GM18507 (cell line): ENCODE measurements around the gene IRX4.

Source experiments
- DNase-seq: peaks from one replicate; pipeline ENCODE4 v3.0.0; 2011; ENCODE audit warnings: low read depth; ENCODE audit not compliant: insufficient read length; ENCODE audit errors: extremely low spot score
- FAIRE-seq: peaks from 2 replicates; lab custom pipeline; 2011; peaks lifted over from hg19 to GRCh38; lab: Jason Lieb, UNC

Gene IRX4

DNA sequence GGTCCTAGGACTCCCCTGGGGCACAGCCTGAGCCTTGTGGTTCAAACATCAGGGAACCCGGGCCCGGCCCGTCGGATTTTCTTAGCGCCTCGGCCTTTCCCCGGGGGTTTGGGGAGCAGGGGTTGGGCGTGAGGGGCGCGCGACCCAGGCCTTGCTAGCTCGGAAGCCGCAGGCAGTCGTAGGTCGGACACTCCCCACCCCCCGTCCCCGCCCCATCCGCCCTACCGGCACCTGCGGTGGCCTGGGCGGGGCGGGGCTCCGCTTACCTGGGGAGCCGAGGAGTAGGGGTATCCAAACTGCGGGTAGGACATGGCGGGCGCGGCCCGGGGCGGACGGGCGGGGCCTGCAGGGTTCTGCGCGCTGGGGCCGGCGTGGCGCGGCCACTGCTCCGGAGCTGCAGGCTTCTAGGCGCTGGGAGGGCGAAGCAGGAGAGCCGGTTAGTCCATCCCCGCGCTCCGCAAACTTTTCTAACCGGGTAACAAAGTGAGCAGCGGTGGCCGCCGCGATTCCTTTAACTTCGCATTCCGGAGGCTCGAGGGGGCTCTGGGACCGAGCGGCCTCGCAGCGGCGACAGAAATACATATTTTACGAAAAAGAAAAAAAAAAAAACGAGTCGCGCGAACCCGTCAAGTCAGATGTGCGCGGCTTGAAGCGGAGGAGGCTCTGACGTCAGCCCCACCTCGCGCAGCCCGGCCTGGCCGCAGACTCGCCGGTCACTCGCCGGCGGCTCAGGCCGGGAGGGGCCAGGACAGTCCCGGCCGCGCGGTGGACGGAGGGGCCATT, at the start of gene IRX4:
TSS of gene IRX4 (minus strand) at position 589 of the 783 bp plus-strand sequence. CDS start at position 311, 278 bp downstream.
- no peak for DNase-seq
- no peak for FAIRE-seq

DNA sequence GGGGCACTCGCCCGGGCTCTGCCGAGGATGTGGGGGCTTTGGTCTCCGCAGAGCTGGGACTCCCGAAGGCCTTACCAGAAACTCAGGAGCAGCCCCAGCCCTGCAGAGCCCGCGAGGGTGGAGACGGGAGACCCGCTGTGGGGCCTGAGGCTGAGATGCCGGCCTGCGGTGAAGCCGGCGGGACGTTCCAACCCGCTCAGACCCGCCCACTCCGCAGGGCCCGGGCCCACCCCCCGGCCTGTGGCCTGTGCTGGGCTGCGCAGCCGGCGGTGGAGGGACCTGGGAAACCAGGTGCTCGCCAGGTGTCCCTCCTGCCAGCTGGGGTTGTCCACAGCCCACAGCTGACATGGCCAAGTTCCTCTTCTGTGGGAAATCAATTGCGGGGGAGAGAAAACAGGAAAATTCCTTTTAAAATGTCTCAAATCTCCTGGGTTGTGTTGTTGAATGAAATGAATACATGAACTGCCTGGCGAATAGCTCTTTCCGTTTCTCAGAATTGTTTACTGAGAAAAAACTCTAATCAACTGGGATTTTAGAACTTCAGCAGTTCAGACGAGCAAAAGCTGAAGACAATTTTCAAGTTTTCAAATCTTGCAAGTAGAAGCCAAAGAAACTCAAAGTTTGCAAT, 49.0 kb upstream of the IRX4 start:
- FAIRE-seq (no peak), DNase-seq (no peak)

- FAIRE-seq = no peak
- DNase-seq = no peak
These were observed 48.3 kb upstream of the IRX4 start for GRCh38 chr5:1930880-1931603.

GRCh38 chr5:1930501-1930879, 47.8 kb upstream of the IRX4 start:
- FAIRE-seq = no peak
- DNase-seq = no peak

DNA sequence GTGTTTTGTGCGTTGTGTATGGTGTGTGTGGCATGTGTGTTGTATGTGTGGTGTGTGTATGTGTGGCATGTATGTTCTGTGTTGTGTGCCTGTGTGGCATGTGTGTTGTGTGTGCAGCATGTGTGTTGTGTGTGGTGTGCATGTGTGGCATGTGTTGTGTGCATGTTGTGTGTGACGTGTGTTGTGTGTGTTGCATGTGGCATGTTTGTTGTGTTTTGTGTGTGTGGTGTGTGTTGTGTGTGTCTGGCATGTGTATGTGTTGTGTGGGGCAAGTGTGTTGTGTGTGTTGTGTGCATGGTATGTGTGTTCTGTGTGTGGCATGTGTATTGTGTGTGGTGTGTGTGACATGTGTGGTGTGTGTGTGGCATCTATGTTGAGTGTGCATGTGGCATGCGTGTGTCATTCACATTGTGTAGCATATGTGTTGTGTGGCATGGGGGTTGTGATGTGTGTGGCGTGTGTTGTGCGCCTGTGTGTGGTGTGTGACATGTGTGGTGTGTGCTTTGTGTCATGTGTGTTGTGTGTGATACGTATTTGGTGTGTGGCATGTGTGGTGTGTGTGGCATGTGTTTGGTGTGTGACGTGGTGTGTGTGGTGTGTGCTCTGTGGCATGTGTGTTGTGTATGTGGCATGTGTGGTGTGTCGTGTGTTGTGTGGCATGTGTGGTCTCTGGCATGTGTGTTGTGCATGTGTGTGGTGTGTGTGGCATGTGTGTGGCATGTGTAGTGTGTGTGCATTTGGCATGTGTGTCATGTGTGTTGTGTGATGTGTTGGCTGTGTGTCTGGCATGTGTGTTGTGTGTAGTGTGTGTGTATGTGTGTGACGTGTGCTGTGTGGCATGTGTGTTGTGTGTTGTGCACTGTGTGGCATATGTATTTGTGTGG, 46.6 kb upstream of the IRX4 start:
- FAIRE-seq (no peak), DNase-seq (no peak)

DNA sequence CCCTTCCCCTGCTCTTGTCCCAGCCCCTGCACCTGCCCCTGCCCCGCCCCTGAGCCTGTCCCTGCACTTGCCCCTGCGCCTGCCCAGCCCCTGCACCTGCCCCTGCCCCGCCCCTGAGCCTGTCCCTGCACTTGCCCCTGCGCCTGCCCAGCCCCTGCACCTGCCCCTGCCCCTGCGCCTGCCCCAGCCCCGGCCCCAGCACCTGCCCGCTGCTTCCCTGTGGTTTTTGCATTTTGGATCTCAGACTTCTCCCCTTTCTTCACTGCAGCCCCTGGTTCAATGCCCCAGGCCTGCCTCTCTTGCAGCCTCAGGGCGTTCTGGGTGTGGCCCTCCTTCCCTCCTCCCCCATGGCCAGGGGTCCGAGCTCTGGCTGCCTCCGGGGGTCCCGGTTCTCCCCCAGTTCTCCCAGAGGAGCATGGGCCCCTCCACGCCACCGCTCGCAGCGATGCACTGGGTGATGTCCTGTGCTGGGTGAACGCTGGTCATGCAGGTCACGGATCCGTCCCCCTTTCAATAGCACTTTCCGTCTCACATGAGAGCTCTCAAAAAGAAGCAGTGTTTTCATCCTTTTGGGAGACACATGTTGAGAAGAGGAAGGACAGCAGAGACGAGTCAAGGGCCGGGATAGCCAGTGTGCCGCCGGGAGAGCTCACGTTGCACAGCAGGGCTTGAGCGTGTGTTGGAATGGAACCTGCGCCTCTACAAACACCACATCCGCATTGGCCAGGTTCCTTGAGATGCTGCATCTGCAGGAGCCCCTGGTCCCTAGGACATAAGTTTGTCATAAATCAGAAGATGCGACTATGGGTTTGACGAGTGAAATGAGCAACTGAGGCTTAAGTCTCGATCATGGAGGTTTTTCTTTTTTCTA, 44.0 kb upstream of the IRX4 start:
- DNase-seq = no peak
- no peak for FAIRE-seq

- no peak for FAIRE-seq
- no peak for DNase-seq
These were observed 43.3 kb upstream of the IRX4 start for GRCh38 chr5:1926071-1926440.

DNA sequence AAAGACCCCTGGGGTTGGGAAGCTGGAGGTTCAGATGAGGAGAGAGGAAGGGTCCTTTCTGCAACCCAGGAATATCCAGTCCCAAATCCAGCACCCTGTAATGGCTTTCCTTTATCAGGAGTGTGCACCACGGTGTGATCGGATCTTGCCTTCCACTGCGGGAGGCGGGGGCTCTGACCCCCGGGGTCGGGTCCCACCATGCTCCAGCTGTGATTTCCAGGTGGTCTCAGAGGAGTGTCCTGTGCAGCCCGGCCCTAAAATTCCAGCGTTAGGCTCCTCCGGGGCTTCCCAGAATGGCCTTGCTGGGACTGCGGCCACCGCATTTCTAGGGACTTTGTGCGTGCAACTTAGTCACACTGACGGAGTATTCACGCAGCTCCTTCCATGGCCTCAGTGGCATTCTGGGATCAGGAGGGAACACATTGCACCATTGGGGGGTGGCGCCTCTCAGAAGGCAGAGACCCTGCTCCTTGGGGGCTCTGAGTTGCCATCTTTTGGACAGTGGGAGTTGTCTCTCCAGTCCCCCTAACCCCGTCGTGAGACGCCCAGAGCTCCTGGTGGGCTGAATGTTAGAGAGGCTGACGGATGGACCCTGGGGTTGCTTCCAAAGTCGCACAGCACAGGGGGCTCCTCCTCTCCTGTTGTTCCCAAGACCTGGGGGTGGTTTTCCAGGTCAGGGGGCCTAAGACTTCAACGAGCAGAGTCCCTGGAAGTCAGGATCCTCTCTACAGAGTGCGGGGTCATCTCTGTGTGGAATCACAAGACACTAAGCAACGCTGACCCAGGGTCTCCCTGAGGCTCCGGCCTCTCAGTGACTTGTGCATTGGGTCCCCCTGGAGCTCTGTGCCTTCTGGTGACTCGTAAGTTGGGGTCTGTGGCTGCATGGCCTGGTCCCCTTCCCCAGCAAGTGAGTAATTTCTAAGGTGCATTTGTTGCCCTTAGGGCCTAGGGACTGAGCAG, 42.7 kb upstream of the IRX4 start:
- no peak for FAIRE-seq

DNA sequence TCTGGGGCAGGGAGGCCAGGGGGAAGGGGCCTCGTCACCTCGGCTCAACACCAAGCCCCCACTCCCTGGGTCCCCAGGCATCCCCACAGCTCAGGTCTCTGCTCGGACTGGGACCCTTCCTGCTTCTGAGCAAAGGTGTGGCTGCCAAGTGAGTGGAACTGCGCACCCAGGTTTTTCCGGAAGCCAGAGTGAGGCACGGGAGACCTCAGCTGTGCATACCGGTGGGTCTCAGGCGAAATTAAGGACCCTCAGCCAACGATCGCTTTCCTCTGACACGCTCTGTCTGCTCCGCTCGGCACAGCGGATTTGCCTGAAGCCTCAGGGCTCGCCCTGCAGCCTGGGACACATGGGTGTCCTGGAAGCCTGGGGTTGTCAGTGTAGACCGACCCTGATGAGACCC, 41.0 kb upstream of the IRX4 start:
- DNase-seq (no peak), FAIRE-seq (no peak)

More for the DNA sequence above, 42.7 kb upstream of the IRX4 start:
- no peak for DNase-seq

DNA sequence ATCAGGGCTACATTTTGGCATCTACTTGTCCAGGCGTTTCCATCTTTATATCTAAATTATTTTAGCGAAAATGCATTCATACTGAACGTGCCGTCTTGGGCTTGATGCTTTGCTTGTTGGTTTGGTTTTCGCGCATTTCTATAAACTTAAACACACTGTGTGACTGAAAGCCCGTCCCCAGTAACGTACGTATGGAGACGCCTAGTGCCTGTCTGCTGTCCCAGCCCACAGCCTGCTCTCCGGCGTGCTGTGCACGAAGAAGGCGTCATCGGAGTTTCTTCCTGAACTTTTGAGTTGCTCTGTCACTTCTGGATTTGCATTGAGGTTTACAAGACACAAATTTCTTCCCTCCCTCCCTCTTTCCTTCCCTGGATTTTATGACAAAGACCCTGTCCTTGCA, 40.6 kb upstream of the IRX4 start:
- DNase-seq (no peak), FAIRE-seq (no peak)

- FAIRE-seq = no peak
These were observed 39.0 kb upstream of the IRX4 start for GRCh38 chr5:1921711-1922110.

GRCh38 chr5:1919750-1920149, 37.0 kb upstream of the IRX4 start:
- DNase-seq = no peak

More at GRCh38 chr5:1921711-1922110, 39.0 kb upstream of the IRX4 start:
- DNase-seq = no peak

GRCh38 chr5:1919209-1919566, 36.5 kb upstream of the IRX4 start:
- FAIRE-seq = no peak
- no peak for DNase-seq

More at GRCh38 chr5:1919750-1920149, 37.0 kb upstream of the IRX4 start:
- FAIRE-seq = no peak

- DNase-seq = no peak
- FAIRE-seq = no peak
These were observed 35.9 kb upstream of the IRX4 start for GRCh38 chr5:1918488-1919208.

DNA sequence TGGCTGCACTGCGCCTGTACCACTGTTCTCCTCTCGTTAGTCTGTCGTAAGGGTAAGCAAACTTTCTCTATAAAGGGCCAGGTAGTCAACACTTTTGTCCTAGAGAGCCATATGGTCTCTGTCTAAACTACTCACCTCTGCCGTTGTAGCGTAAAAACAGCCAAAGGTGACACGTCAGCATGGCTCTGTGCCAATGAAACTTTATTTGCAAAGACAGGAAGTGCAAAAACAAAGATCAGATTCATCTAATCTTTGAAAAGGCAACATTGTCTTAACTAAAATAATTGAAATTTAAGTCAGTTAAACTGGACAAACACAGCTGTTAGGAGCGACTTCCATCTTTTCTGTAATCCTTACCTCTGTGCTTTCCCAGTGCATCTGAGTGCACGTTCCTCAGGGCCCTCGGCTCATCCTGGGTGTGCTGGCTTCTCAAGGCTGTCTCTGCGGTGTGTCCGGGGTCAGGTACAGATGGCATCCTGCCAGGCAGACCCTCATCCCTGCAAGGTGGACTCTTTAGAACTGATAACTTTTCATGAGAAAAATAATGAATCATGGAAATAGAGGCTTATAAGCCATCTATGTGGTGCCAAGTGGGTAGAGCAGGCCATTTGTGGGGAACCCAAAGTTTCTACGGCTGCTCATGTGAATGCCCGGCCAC, 35.2 kb upstream of the IRX4 start:
- DNase-seq (no peak), FAIRE-seq (no peak)
